Nephron progenitor cell (in vitro differentiated cells): ENCODE measurements around the gene PGAM5.

Experiments
- DNase-seq: peaks from one replicate; pipeline ENCODE4 v3.0.0; 2021
- H3K27ac Mint-ChIP-seq: 2 replicates; pipeline ENCODE4 v1.8.0; 2021; ENCODE audit warnings: mild to moderate bottlenecking, moderate library complexity, mixed read lengths
- H3K27me3 Mint-ChIP-seq: 2 replicates; pipeline ENCODE4 v1.8.0; 2021; ENCODE audit warnings: mild to moderate bottlenecking, low read depth, mixed read lengths; ENCODE audit not compliant: poor library complexity
- H3K36me3 Mint-ChIP-seq: 2 replicates; pipeline ENCODE4 v1.8.0; 2021; ENCODE audit warnings: low read depth, mixed read lengths
- H3K4me1 Mint-ChIP-seq: 2 replicates; pipeline ENCODE4 v1.8.0; 2021; ENCODE audit warnings: mixed read lengths
- H3K4me3 Mint-ChIP-seq: 2 replicates; pipeline ENCODE4 v1.8.0; 2021; ENCODE audit warnings: mild to moderate bottlenecking, moderate library complexity, mixed read lengths
- H3K9me3 Mint-ChIP-seq: 2 replicates; pipeline ENCODE4 v1.8.0; 2021; ENCODE audit warnings: mild to moderate bottlenecking, moderate library complexity, mixed read lengths
- CTCF ChIP-seq: fragments of 200-600 bp; sonication (generic); IDR thresholded peaks from 2 replicates; pipeline ENCODE4 v1.5.0; 2021; ENCODE audit warnings: antibody characterized with exemption

The PGAM5 gene

GRCh38 chr12:132727091-132727794 is 16.6 kb downstream of the PGAM5 start:
- Mint-ChIP-seq H3K36me3 (peaks cover 80% of the 10 kb centered on the region), H3K27ac (no peak overlapping the region)

GRCh38 chr12:132728502-132728901 is 17.9 kb downstream of the PGAM5 start:
- peaks cover 13% of the 10 kb centered on the region for H3K9me3 Mint-ChIP-seq
- H3K36me3 Mint-ChIP-seq = peaks cover 87% of the 10 kb centered on the region
- no peak for DNase-seq
- no peak for TF ChIP-seq CTCF
- no peak overlapping the region for H3K27ac Mint-ChIP-seq
- no peaks in the 10 kb centered on the region for H3K4me1 Mint-ChIP-seq
- H3K4me3 Mint-ChIP-seq = no peak overlapping the region
- no peaks in the 10 kb centered on the region for H3K27me3 Mint-ChIP-seq

More at GRCh38 chr12:132727091-132727794, 16.6 kb downstream of the PGAM5 start:
- peaks cover 13% of the 10 kb centered on the region for H3K9me3 Mint-ChIP-seq
- TF ChIP-seq CTCF = no peak
- no peaks in the 10 kb centered on the region for H3K27me3 Mint-ChIP-seq
- DNase-seq = no peak
- H3K4me1 Mint-ChIP-seq = no peaks in the 10 kb centered on the region
- H3K4me3 Mint-ChIP-seq = no peak overlapping the region

- Mint-ChIP-seq H3K27ac (peak overlapping the region; percentile 96), H3K27me3 (no peaks in the 10 kb centered on the region), H3K9me3 (peaks cover 13% of the 10 kb centered on the region), H3K4me1 (no peaks in the 10 kb centered on the region), H3K4me3 (no peak overlapping the region), H3K36me3 (peaks cover 91% of the 10 kb centered on the region)
- DNase-seq = no peak
- TF ChIP-seq CTCF = no peak
These were observed 19.1 kb downstream of the PGAM5 start for GRCh38 chr12:132729541-132730320.

- Mint-ChIP-seq H3K4me1 (no peaks in the 10 kb centered on the region), H3K4me3 (no peak overlapping the region), H3K36me3 (peaks cover 94% of the 10 kb centered on the region), H3K27ac (peak overlapping the region; percentile 96), H3K9me3 (peaks cover 13% of the 10 kb centered on the region), H3K27me3 (no peaks in the 10 kb centered on the region)
- TF ChIP-seq CTCF = no peak
- no peak for DNase-seq
These were observed 19.7 kb downstream of the PGAM5 start for GRCh38 chr12:132730353-132730752.

- peak overlapping the region; percentile 35 for H3K27ac Mint-ChIP-seq
- H3K27me3 Mint-ChIP-seq = no peaks in the 10 kb centered on the region
- no peak for DNase-seq
- no peak overlapping the region for H3K4me3 Mint-ChIP-seq
- no peaks in the 10 kb centered on the region for H3K4me1 Mint-ChIP-seq
- H3K36me3 Mint-ChIP-seq = peaks cover 93% of the 10 kb centered on the region
- peaks cover 13% of the 10 kb centered on the region for H3K9me3 Mint-ChIP-seq
- TF ChIP-seq CTCF = no peak
These were observed 20.9 kb downstream of the PGAM5 start for GRCh38 chr12:132731574-132731973.
